ENCODE data around the gene CAPN13. TPM values are rescaled to one million over a fixed set of nuclear protein-coding genes. Genes with fewer than 3 reads are reported as not detected.

The CAPN13 gene
- polyA plus RNA-seq, 1 donor from 2014 or later: not detected

DNA sequence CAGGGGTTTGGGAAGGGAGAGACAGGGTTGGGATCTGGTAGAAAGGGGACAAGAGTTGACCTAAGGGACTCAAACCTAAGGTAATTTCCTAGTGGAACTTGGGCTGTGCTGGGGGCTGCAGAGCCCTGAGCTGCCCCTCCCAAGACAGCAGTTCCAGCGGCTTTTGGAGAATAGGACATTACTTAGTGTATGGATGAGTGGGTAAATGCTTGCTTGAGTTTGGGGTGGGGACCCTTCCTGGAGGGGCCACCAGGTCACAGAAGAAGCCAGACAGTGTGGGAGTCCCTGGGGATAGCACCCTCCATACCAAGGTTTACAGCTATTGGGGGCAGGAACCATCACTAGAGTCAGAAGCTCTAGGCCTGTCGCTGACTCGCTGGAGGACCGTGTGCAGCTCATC, 111.5 kb downstream of the CAPN13 start:
- no peak overlapping the region for H3K4me3 Mint-ChIP-seq
- peaks cover 0 to 2% (median 0%) of the 10 kb centered on the region in 3 donors for H3K9me3 Mint-ChIP-seq
- H3K27me3 Mint-ChIP-seq: no peaks in the 10 kb centered on the region
- no peaks in the 10 kb centered on the region for H3K36me3 Mint-ChIP-seq
- H3K27ac Mint-ChIP-seq: peak overlapping the region in 1 of 3 donors; percentile 39
- H3K4me1 Mint-ChIP-seq: no peaks in the 10 kb centered on the region

DNA sequence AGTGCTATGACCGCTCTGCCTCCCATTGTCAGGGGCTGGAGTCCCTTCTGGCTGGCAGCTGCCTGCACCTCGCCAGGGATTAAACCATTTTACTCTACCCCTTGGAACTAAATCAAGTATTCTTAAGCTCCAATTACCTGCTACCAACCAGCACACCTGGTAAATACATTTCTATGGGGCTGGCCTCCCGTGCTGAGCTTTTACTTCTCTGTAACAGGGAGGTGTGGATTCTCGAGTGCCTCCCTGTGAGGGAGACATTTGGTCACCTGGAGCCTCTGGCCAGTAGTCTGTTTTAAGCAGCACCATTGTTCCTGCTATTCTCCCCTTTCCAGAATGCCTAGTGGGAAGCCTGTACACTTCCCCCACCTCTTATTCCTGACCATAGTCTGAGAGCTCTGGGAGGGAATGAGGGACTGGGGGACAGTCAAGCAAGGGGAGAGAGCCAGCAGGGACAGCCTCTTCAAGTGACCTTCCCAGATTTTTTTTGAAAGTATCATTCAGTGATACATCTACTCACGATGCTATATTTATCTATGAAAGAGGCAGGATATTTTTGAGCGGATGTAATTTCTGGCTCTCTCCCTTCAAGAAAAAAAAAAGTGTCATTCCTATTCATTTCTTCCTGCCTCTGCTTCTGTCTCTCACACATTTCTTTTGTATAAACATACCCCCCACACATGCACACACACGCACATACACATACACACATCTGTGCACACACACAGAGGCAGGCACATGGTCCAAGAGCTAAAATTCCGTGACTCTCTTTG, 112.8 kb downstream of the CAPN13 start:
- H3K4me1 Mint-ChIP-seq: no peaks in the 10 kb centered on the region
- no peaks in the 10 kb centered on the region for H3K9me3 Mint-ChIP-seq
- H3K36me3 Mint-ChIP-seq: no peaks in the 10 kb centered on the region
- no peak overlapping the region for H3K4me3 Mint-ChIP-seq
- no peak overlapping the region for H3K27ac Mint-ChIP-seq
- H3K27me3 Mint-ChIP-seq: no peaks in the 10 kb centered on the region

DNA sequence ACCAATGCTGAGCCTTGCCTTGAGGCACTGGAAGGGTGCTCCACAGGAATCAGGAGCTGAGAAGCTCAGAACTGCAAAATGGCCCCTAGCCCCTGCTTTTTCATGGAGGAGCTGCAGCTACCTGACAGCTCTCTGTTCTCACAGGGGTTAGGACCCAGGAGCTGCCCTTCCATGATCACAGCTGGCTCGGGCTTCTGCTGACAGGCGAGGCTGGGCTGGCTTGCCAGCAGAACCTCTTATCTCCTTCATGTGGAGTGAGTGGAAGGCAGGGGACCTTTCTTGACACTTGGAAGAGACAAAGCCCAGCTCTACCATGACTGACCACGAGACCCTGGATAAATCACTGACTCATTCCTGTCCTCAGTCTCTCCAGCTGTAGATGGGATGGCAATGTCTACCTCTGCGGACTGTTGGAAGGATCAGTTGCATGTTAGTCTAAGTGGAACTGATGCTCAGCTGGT, 113.4 kb downstream of the CAPN13 start:
- Mint-ChIP-seq H3K9me3 (no peaks in the 10 kb centered on the region), H3K27ac (no peak overlapping the region), H3K36me3 (no peaks in the 10 kb centered on the region), H3K4me1 (no peaks in the 10 kb centered on the region), H3K27me3 (no peaks in the 10 kb centered on the region), H3K4me3 (no peak overlapping the region)

DNA sequence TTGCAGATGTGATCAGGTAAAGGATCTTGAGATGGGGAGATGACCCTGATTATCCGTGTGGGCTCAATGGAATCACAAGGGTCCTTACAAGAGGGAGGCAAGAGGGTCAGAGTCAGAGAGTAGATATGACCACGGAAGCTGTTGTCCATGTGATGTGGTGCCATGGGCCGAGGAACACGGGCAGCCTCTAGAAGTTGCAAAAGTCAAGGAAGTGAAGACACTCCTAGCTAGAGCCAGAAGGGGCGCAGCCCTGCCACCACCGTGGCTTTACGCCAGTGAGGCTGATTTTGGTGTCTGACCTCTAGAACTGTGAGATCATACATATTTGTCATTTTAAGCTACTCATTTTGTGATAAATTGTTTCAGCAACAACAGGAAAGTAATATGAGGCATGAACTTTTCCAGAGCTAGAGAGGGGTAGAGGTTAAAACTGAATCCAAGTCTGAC, 114.4 kb downstream of the CAPN13 start:
- no peak overlapping the region for H3K4me3 Mint-ChIP-seq
- no peaks in the 10 kb centered on the region for H3K27me3 Mint-ChIP-seq
- H3K4me1 Mint-ChIP-seq: no peaks in the 10 kb centered on the region
- H3K9me3 Mint-ChIP-seq: no peaks in the 10 kb centered on the region
- H3K27ac Mint-ChIP-seq: no peak overlapping the region
- no peaks in the 10 kb centered on the region for H3K36me3 Mint-ChIP-seq

DNA sequence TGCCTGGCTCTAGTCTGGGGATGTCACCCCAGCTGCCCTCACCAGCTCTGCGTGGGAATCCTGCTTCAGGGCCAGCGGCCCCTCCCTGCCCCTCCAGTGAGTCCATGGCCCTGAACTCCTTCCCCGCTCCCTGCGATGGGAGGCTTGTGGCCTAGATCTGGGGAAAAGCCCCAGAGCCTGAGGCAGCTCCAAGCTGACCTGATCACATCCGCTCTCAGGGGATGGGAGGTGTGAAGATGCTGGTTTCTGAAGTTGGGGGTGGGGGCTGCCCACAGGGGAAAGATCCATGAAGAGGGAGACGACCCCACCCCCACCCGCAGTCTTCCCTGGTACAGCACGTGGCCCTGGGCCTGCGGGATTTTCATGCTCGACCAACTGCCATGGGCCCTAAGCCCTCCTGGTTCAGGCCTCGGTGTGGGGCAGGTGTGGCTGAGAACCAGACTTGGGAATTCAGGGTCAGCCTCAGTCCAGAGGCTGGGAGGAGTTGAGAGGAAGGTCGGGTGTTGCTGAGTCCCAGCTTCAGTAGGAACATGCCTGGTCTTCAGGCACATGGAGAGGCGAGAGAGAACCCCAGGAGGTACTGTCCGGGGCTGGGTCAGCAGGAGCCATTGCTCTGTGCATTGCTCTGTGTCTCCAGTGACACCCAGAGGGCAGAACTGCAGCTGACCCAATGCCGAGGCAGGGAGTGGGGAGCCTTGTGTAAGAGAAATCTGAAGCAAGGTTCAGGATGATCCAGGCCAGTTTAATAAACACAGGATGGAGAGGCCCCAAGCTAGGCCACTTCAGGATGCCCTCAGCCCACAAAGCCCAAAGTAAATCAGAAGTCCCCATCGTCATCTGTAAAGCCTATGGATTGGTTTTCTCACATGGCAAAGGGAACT, 115.1 kb downstream of the CAPN13 start:
- no peak overlapping the region for H3K27ac Mint-ChIP-seq
- no peaks in the 10 kb centered on the region for H3K4me1 Mint-ChIP-seq
- no peaks in the 10 kb centered on the region for H3K9me3 Mint-ChIP-seq
- no peak overlapping the region for H3K4me3 Mint-ChIP-seq
- H3K27me3 Mint-ChIP-seq: no peaks in the 10 kb centered on the region
- H3K36me3 Mint-ChIP-seq: no peaks in the 10 kb centered on the region

DNA sequence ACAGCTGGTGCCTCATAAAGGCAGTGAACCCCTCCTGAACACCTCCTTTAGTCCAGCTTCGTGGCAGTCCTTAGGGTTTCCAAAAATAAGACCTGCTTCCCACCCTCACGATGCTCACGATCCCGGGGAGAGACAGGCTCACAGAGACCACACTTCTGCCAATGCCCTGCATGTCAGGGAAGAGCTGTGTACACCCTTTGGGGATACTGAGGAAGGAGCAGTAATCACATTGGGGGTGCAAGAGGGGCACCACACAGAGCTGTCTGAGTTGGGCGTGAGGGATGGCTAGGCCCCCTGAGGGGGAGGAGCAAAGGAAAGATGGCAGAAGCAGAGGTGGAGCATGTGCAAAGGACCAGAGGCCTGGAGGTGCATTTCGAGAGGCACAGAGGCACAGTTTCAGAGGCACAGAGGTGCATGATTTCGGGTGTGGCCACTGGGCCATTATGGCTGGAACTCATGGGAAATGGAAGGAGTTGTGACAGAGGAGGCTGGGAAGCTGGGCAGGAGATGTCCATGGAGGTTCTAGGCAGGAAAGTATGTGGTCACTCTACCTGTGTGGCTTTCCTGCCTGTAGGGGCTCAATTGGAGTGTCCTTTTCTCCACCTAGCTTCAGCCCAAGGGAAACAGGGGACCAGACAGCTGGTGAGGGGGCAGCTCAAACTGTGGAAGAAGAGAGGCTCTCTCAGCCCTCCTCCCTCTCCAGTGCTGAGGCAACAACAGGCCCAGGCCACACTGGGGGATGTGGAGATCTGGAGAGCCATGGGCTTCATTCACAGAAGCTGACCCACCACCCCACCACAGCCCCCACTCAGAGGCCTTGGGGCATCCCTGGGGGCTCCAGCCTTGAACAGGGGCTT, 115.9 kb downstream of the CAPN13 start:
- no peaks in the 10 kb centered on the region for H3K36me3 Mint-ChIP-seq
- no peak overlapping the region for H3K4me3 Mint-ChIP-seq
- H3K27ac Mint-ChIP-seq: no peak overlapping the region
- no peaks in the 10 kb centered on the region for H3K4me1 Mint-ChIP-seq
- H3K27me3 Mint-ChIP-seq: no peaks in the 10 kb centered on the region
- no peaks in the 10 kb centered on the region for H3K9me3 Mint-ChIP-seq

DNA sequence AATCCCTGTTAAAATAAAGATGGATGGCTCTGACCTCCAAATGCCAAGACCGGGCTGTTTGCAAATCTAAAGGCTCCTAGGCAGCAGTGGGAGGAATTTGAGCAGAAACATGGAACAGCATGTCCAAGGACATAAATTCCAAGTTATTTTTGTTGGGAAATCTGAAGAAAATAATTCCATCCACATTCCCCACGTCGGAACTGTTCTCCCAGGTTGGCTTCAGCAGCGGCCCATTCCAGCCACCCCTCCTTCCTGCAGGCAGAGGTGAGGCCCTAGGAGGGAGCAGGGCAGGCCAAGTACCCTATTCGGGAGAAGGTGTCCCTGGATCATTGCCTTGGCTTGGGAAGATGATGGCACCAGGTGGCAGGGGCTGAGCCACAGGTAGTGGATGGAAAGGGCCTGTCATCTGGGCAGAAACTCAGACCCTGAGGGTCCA, 117.1 kb downstream of the CAPN13 start:
- Mint-ChIP-seq H3K9me3 (no peaks in the 10 kb centered on the region), H3K36me3 (no peaks in the 10 kb centered on the region), H3K27me3 (no peaks in the 10 kb centered on the region), H3K4me3 (no peak overlapping the region), H3K4me1 (no peaks in the 10 kb centered on the region), H3K27ac (no peak overlapping the region)

DNA sequence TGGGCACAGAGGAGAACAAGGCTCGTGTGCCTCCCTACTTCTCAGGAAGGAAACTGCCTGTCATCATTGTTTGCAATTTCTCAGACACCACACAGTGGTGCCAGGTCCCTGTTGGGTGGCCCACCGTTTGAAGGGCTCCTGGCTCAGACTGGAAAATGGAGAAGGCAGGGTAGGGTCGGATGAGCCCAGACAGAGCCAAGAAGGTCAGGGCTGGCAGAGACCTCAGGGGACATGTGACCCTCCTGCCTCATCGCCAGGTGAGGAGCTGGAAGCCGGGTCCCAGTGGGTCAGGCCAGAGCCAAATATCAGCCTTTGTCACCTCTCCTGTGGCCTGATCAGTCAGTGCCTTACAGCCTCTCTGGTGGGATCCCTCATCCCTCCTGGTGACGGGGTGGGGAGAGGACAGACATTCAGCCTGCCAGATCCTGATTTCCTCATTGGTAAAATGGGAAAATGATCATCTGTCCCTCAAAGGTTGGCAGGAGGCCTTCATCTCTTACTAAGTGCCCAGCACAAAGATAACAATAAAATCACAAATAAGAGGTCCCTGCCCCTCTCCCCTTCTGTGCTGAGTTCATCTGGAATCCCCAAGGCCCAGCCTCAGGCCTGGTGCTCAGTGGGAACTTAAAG, 117.6 kb downstream of the CAPN13 start:
- no peaks in the 10 kb centered on the region for H3K9me3 Mint-ChIP-seq
- H3K4me1 Mint-ChIP-seq: no peaks in the 10 kb centered on the region
- no peaks in the 10 kb centered on the region for H3K27me3 Mint-ChIP-seq
- peak overlapping the region in 1 of 3 donors; percentile 14 for H3K27ac Mint-ChIP-seq
- H3K4me3 Mint-ChIP-seq: no peak overlapping the region
- no peaks in the 10 kb centered on the region for H3K36me3 Mint-ChIP-seq

DNA sequence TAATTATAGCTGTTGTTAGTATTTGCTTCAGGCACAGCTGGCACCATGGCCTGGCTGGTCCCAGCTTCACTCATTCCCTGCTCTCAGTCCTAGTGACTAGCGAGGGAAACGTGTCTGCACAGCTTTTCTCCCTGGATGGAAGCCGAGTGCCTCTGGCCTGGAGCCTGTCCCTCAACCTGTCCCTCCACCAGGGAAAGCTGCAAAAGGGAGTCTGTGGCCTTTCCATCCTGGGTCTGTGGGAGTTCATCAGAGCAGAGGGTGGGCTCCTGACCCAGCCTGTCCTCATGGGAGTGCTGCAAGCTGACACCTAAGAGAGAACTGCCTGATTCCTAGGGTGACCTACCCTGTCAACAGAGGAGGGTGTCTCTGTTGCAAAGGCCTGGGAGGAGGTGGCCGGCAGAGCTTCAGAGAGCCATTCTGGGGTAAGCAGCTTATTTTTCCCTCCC, 118.3 kb downstream of the CAPN13 start:
- Mint-ChIP-seq H3K27me3 (no peaks in the 10 kb centered on the region), H3K27ac (no peak overlapping the region), H3K36me3 (no peaks in the 10 kb centered on the region), H3K9me3 (no peaks in the 10 kb centered on the region), H3K4me3 (no peak overlapping the region), H3K4me1 (no peaks in the 10 kb centered on the region)

DNA sequence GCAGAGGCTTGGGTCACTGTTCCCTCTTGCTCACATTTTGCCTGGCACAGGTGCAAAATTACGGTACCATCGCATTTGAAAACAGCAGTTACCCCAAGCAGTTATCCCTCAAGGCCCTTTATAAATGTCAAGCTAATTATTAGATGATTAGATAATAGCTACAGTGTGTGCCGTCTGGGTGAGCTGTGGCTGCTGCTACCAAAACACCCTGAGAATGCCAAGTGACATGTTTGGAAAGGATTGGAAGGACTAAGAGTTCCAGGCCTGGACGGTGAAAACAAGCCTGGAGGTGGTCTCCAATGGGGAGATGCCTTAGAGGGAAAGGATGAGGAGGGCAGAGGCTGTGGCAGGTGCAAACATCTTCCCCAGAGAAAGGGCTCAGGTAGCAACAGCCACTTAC, 120.6 kb downstream of the CAPN13 start:
- Mint-ChIP-seq H3K27ac (no peak overlapping the region), H3K9me3 (no peaks in the 10 kb centered on the region), H3K4me3 (no peak overlapping the region), H3K4me1 (peaks cover 0 to 8% (median 8%) of the 10 kb centered on the region in 3 donors), H3K27me3 (no peaks in the 10 kb centered on the region), H3K36me3 (no peaks in the 10 kb centered on the region)

DNA sequence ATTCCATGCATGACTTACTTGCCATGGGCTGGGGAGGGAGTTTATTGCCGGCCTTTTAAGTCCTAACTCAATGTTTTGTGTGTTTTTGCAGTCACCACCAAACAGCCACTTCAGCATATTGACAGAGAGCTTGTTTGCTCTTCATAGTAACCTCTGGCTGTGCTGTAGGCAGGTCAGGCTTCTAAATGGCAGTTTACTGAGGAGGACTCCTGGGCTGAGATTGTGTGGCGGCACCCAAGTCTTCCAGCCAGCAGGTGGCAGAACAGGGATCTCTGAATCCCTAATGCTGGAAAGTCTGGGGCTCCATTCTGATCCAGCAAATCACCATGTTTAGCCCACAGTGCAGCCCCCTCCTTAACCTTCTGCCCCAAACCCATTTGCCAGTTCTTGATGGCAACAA, 121.2 kb downstream of the CAPN13 start:
- H3K27ac Mint-ChIP-seq: no peak overlapping the region
- H3K4me3 Mint-ChIP-seq: no peak overlapping the region
- no peaks in the 10 kb centered on the region for H3K36me3 Mint-ChIP-seq
- peaks cover 0 to 8% (median 8%) of the 10 kb centered on the region in 3 donors for H3K4me1 Mint-ChIP-seq
- no peaks in the 10 kb centered on the region for H3K27me3 Mint-ChIP-seq
- H3K9me3 Mint-ChIP-seq: no peaks in the 10 kb centered on the region

DNA sequence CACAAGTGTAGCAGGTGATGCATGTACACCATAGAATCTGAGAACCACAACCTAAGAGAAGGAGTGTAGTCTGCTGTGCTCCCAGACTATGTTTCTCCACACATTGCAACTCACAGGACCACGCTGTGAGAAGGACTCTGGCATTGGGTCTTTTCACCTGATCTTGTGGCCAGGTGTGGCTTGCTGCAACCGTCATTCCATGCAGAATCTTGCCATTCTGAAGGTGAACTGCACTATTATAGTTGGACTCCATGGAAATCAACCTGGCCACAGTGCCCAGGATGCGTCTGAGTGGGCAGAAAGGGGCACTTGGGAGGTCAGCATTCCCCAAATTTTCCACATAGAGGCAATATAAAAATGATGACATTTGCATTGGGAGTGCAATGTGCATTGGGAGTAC, 122.2 kb downstream of the CAPN13 start:
- H3K36me3 Mint-ChIP-seq: no peaks in the 10 kb centered on the region
- H3K27me3 Mint-ChIP-seq: no peaks in the 10 kb centered on the region
- H3K9me3 Mint-ChIP-seq: no peaks in the 10 kb centered on the region
- peak overlapping the region in 1 of 3 donors; percentile 59 for H3K27ac Mint-ChIP-seq
- no peak overlapping the region for H3K4me3 Mint-ChIP-seq
- H3K4me1 Mint-ChIP-seq: peaks cover 0 to 8% (median 8%) of the 10 kb centered on the region in 3 donors

DNA sequence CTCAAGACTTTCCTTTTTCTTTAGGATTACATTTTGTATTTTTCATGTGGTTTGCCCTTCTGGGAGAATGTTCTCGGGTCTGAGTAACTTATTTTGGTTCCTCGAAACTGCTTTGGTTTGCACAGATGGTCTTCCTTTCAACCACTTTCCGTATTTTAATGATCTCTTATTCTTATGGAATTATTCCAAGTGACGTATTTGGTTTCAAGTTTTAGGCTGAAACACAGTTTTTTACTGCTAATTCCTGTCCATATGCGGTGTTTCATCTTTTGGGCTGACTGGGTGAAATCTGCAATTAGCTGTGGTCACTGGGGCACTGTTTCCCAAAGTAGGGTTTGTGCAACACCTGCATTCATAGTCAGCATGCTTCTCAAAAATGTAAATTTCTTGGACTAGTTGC, 122.7 kb downstream of the CAPN13 start:
- Mint-ChIP-seq H3K4me1 (peaks cover 0 to 8% (median 8%) of the 10 kb centered on the region in 3 donors), H3K27ac (no peak overlapping the region), H3K27me3 (no peaks in the 10 kb centered on the region), H3K36me3 (no peaks in the 10 kb centered on the region), H3K9me3 (no peaks in the 10 kb centered on the region), H3K4me3 (no peak overlapping the region)

DNA sequence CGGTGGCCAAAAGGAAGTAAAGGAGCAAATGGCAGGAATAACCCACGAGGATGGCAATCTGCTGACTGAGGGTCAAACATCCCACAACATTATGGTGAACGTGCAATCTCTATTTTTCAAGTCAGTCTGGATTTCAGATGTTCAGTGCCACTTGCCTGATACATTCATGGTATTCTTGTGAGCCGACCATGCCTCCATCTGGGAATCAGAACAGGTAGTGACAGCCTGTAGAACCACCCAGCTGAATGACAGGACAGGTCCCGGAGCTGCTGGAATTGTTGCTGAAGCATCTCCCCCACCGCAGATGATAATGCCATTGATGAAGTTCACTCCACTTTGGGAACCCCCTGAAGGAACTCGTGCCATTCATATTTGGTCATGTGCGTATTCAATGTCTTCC, 123.2 kb downstream of the CAPN13 start:
- no peaks in the 10 kb centered on the region for H3K27me3 Mint-ChIP-seq
- H3K27ac Mint-ChIP-seq: no peak overlapping the region
- H3K4me3 Mint-ChIP-seq: no peak overlapping the region
- H3K9me3 Mint-ChIP-seq: no peaks in the 10 kb centered on the region
- no peaks in the 10 kb centered on the region for H3K36me3 Mint-ChIP-seq
- H3K4me1 Mint-ChIP-seq: peaks cover 0 to 8% (median 8%) of the 10 kb centered on the region in 3 donors

Data from IgD-negative memory B cell (primary cell).